ENCODE measurements around the gene FBXL22.

FBXL22 gene

GRCh38 chr15:63595688-63596087 is 1.5 kb upstream of the FBXL22 start:
- Histone ChIP-seq H3K36me3 (ENCODE audit: control insufficient read depth, insufficient read depth, low read length, severe bottlenecking) (peaks cover 33% of the 10 kb centered on the region), H3K27me3 (replicated peaks; ENCODE audit: control insufficient read depth, insufficient read depth, low read length) (no peaks in the 10 kb centered on the region), H3K4me3 (ENCODE audit: low read length) (no peak overlapping the region), H3K9me3 (ENCODE audit: control insufficient read depth, low read length) (no peaks in the 10 kb centered on the region), H3K9ac (ENCODE audit: low read length) (no peak overlapping the region), H3K4me1 (ENCODE audit: control insufficient read depth, insufficient read depth, low read length) (peaks cover 27% of the 10 kb centered on the region)
- no peak for DNase-seq (ENCODE audit: low read depth)

DNA sequence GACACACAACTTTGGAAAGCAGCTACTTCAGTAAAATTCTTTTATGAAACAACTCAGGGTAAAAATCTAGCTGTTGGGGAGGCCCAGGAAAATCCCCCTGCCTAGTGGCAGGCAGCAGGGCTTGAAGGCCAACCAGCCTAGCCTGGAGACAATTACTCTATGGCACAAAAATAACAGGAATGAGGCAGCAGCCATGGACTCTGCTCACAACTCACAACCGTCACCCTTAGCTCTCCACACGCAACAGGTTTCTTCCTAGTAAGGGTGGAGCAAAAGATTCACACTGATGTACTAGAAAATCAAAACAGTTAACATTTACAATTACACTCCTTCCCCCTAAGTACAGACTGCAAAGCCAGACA is 530 bp upstream of the FBXL22 start:
- peak overlapping the region; percentile 3 for H3K4me3 ChIP-seq (ENCODE audit: low read length)
- H3K9ac ChIP-seq (ENCODE audit: low read length): peak overlapping the region; percentile 64
- peaks cover 30% of the 10 kb centered on the region for H3K4me1 ChIP-seq (ENCODE audit: control insufficient read depth, insufficient read depth, low read length)
- H3K27me3 ChIP-seq (replicated peaks; ENCODE audit: control insufficient read depth, insufficient read depth, low read length): no peaks in the 10 kb centered on the region
- peak; percentile 30 for DNase-seq (ENCODE audit: low read depth)
- H3K9me3 ChIP-seq (ENCODE audit: control insufficient read depth, low read length): no peaks in the 10 kb centered on the region
- peaks cover 23% of the 10 kb centered on the region for H3K36me3 ChIP-seq (ENCODE audit: control insufficient read depth, insufficient read depth, low read length, severe bottlenecking)

GRCh38 chr15:63597821-63598220 is 634 bp downstream of the FBXL22 start:
- H3K9ac ChIP-seq (ENCODE audit: low read length): no peak overlapping the region
- no peak overlapping the region for H3K4me3 ChIP-seq (ENCODE audit: low read length)
- no peak for DNase-seq (ENCODE audit: low read depth)
- H3K9me3 ChIP-seq (ENCODE audit: control insufficient read depth, low read length): no peaks in the 10 kb centered on the region
- H3K36me3 ChIP-seq (ENCODE audit: control insufficient read depth, insufficient read depth, low read length, severe bottlenecking): peaks cover 17% of the 10 kb centered on the region
- H3K27me3 ChIP-seq (replicated peaks; ENCODE audit: control insufficient read depth, insufficient read depth, low read length): no peaks in the 10 kb centered on the region
- peaks cover 34% of the 10 kb centered on the region for H3K4me1 ChIP-seq (ENCODE audit: control insufficient read depth, insufficient read depth, low read length)

- no peaks in the 10 kb centered on the region for H3K27me3 ChIP-seq (replicated peaks; ENCODE audit: control insufficient read depth, insufficient read depth, low read length)
These were observed 1.6 kb downstream of the FBXL22 start for GRCh38 chr15:63598473-63599400.

GRCh38 chr15:63599401-63600000 is 2.3 kb downstream of the FBXL22 start:
- Histone ChIP-seq H3K4me3 (ENCODE audit: low read length) (peak overlapping the region; percentile 95), H3K27me3 (replicated peaks; ENCODE audit: control insufficient read depth, insufficient read depth, low read length) (no peaks in the 10 kb centered on the region), H3K9me3 (ENCODE audit: control insufficient read depth, low read length) (no peaks in the 10 kb centered on the region), H3K4me1 (ENCODE audit: control insufficient read depth, insufficient read depth, low read length) (peaks cover 34% of the 10 kb centered on the region), H3K9ac (ENCODE audit: low read length) (peak overlapping the region; percentile 97), H3K36me3 (ENCODE audit: control insufficient read depth, insufficient read depth, low read length, severe bottlenecking) (peaks cover 2% of the 10 kb centered on the region)
- DNase-seq (ENCODE audit: low read depth): peak; percentile 36

More at GRCh38 chr15:63598473-63599400, 1.6 kb downstream of the FBXL22 start:
- Histone ChIP-seq H3K9ac (ENCODE audit: low read length) (no peak overlapping the region), H3K4me1 (ENCODE audit: control insufficient read depth, insufficient read depth, low read length) (peaks cover 34% of the 10 kb centered on the region), H3K4me3 (ENCODE audit: low read length) (no peak overlapping the region), H3K9me3 (ENCODE audit: control insufficient read depth, low read length) (no peaks in the 10 kb centered on the region), H3K36me3 (ENCODE audit: control insufficient read depth, insufficient read depth, low read length, severe bottlenecking) (peaks cover 9% of the 10 kb centered on the region)
- DNase-seq (ENCODE audit: low read depth): no peak

- DNase-seq (ENCODE audit: low read depth): no peak
- Histone ChIP-seq H3K4me3 (ENCODE audit: low read length) (peak overlapping the region; percentile 95), H3K36me3 (ENCODE audit: control insufficient read depth, insufficient read depth, low read length, severe bottlenecking) (no peaks in the 10 kb centered on the region)
These were observed 2.9 kb downstream of the FBXL22 start for GRCh38 chr15:63600001-63600615.

GRCh38 chr15:63600616-63601025 is 3.4 kb downstream of the FBXL22 start:
- DNase-seq (ENCODE audit: low read depth): peak; percentile 97
- H3K9ac ChIP-seq (ENCODE audit: low read length): peak overlapping the region; percentile 97
- H3K36me3 ChIP-seq (ENCODE audit: control insufficient read depth, insufficient read depth, low read length, severe bottlenecking): no peaks in the 10 kb centered on the region
- peaks cover 40% of the 10 kb centered on the region for H3K4me1 ChIP-seq (ENCODE audit: control insufficient read depth, insufficient read depth, low read length)
- no peaks in the 10 kb centered on the region for H3K27me3 ChIP-seq (replicated peaks; ENCODE audit: control insufficient read depth, insufficient read depth, low read length)
- peak overlapping the region; percentile 95 for H3K4me3 ChIP-seq (ENCODE audit: low read length)
- no peaks in the 10 kb centered on the region for H3K9me3 ChIP-seq (ENCODE audit: control insufficient read depth, low read length)

More at GRCh38 chr15:63600001-63600615, 2.9 kb downstream of the FBXL22 start:
- H3K27me3 ChIP-seq (replicated peaks; ENCODE audit: control insufficient read depth, insufficient read depth, low read length): no peaks in the 10 kb centered on the region
- peaks cover 35% of the 10 kb centered on the region for H3K4me1 ChIP-seq (ENCODE audit: control insufficient read depth, insufficient read depth, low read length)
- H3K9ac ChIP-seq (ENCODE audit: low read length): peak overlapping the region; percentile 97
- no peaks in the 10 kb centered on the region for H3K9me3 ChIP-seq (ENCODE audit: control insufficient read depth, low read length)

- DNase-seq (ENCODE audit: low read depth): peak; percentile 74
- Histone ChIP-seq H3K4me1 (ENCODE audit: control insufficient read depth, insufficient read depth, low read length) (peaks cover 45% of the 10 kb centered on the region), H3K9ac (ENCODE audit: low read length) (peak overlapping the region; percentile 97), H3K4me3 (ENCODE audit: low read length) (peak overlapping the region; percentile 95), H3K36me3 (ENCODE audit: control insufficient read depth, insufficient read depth, low read length, severe bottlenecking) (no peaks in the 10 kb centered on the region), H3K9me3 (ENCODE audit: control insufficient read depth, low read length) (no peaks in the 10 kb centered on the region), H3K27me3 (replicated peaks; ENCODE audit: control insufficient read depth, insufficient read depth, low read length) (no peaks in the 10 kb centered on the region)
These were observed 4.0 kb downstream of the FBXL22 start for GRCh38 chr15:63601026-63601703.

GRCh38 chr15:63601704-63602185 is 4.6 kb downstream of the FBXL22 start:
- Histone ChIP-seq H3K36me3 (ENCODE audit: control insufficient read depth, insufficient read depth, low read length, severe bottlenecking) (no peaks in the 10 kb centered on the region), H3K4me1 (ENCODE audit: control insufficient read depth, insufficient read depth, low read length) (peaks cover 40% of the 10 kb centered on the region), H3K9me3 (ENCODE audit: control insufficient read depth, low read length) (no peaks in the 10 kb centered on the region), H3K4me3 (ENCODE audit: low read length) (peak overlapping the region; percentile 95), H3K9ac (ENCODE audit: low read length) (peak overlapping the region; percentile 97), H3K27me3 (replicated peaks; ENCODE audit: control insufficient read depth, insufficient read depth, low read length) (no peaks in the 10 kb centered on the region)
- DNase-seq (ENCODE audit: low read depth): no peak

DNA sequence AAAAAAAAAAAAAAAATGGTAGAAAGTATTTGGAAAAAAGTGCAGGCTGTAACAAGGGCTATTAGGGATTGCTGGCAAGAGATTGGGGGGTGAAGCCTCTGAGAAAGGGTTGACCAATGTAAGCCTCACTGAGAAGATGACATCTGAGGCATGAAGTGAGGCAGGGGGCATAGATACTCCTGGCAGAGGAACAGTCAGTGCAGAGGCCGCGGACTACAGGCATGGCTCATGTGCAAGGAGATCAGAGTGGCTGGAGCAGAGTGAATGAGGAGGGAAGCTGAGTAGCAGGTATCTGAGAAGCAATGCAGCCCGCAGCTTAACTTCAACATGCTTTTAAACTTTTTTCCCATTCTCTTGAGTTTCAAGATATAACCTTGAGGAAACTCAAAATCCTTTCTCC is 5.4 kb downstream of the FBXL22 start:
- Histone ChIP-seq H3K4me1 (ENCODE audit: control insufficient read depth, insufficient read depth, low read length) (peaks cover 33% of the 10 kb centered on the region), H3K27me3 (replicated peaks; ENCODE audit: control insufficient read depth, insufficient read depth, low read length) (no peaks in the 10 kb centered on the region), H3K9me3 (ENCODE audit: control insufficient read depth, low read length) (no peaks in the 10 kb centered on the region), H3K9ac (ENCODE audit: low read length) (no peak overlapping the region), H3K36me3 (ENCODE audit: control insufficient read depth, insufficient read depth, low read length, severe bottlenecking) (peaks cover 4% of the 10 kb centered on the region), H3K4me3 (ENCODE audit: low read length) (no peak overlapping the region)
- no peak for DNase-seq (ENCODE audit: low read depth)

All from adipocyte (in vitro differentiated cells).